MM.1S (cell line): ENCODE measurements around the gene BTBD16.

Source experiments
- DNase-seq: peaks from one replicate; pipeline ENCODE4 v3.0.0-alpha.2; 2015
- H2AFZ ChIP-seq: fragments of 300-600 bp; sonication (generic); 2 replicates; pipeline ENCODE4 v1.6.0; 2016; ENCODE audit warnings: antibody characterized with exemption, low read length
- H3F3A ChIP-seq: fragments of 300-600 bp; sonication (generic); 2 replicates; pipeline ENCODE4 v1.6.1; 2016; ENCODE audit warnings: mild to moderate bottlenecking, antibody characterized with exemption, low read length, moderate library complexity, mixed read lengths; ENCODE audit not compliant: insufficient read depth
- H3K27ac ChIP-seq: fragments of 300-600 bp; sonication (generic); 2 replicates; pipeline ENCODE4 v1.5.1; 2016; ENCODE audit warnings: mild to moderate bottlenecking, low read length
- H3K27me3 ChIP-seq: fragments of 300-600 bp; sonication (generic); replicated peaks from 2 replicates; pipeline ENCODE4 v1.6.0; 2016; ENCODE audit warnings: low read length; ENCODE audit not compliant: insufficient read depth
- H3K36me3 ChIP-seq: fragments of 300-600 bp; sonication (generic); replicated peaks from 2 replicates; pipeline ENCODE4 v1.6.1; 2016; ENCODE audit warnings: mild to moderate bottlenecking, low read length, mixed read lengths; ENCODE audit not compliant: insufficient read depth
- H3K4me1 ChIP-seq: fragments of 300-600 bp; sonication (generic); 2 replicates; pipeline ENCODE4 v1.6.1; 2016; ENCODE audit warnings: low read length, mixed read lengths
- H3K4me2 ChIP-seq: fragments of 300-600 bp; sonication (generic); 2 replicates; pipeline ENCODE4 v1.6.0; 2016; ENCODE audit warnings: low read depth, low read length
- H3K4me3 ChIP-seq: fragments of 300-600 bp; sonication (generic); 2 replicates; pipeline ENCODE4 v1.5.1; 2016; ENCODE audit warnings: low read length, mixed read lengths
- H3K79me2 ChIP-seq: fragments of 300-600 bp; sonication (generic); 2 replicates; pipeline ENCODE4 v1.6.1; 2016; ENCODE audit warnings: mixed run types, low read length, mixed read lengths
- H3K9ac ChIP-seq: fragments of 300-600 bp; sonication (generic); 2 replicates; pipeline ENCODE4 v1.6.1; 2016; ENCODE audit warnings: low read length, mixed read lengths
- H3K9me2 ChIP-seq: fragments of 300-600 bp; sonication (generic); replicated peaks from 2 replicates; pipeline ENCODE4 v1.6.1; 2016; ENCODE audit warnings: mild to moderate bottlenecking, low read length, mixed read lengths; ENCODE audit not compliant: insufficient read depth
- H3K9me3 ChIP-seq: fragments of 300-600 bp; sonication (generic); replicated peaks from 2 replicates; pipeline ENCODE4 v1.6.1; 2016; ENCODE audit warnings: mild to moderate bottlenecking, low read length, mixed read lengths; ENCODE audit not compliant: insufficient read depth
- H4K20me1 ChIP-seq: fragments of 300-600 bp; sonication (generic); 2 replicates; pipeline ENCODE4 v1.6.1; 2016; ENCODE audit warnings: mild to moderate bottlenecking, low read length, moderate library complexity, mixed read lengths; ENCODE audit not compliant: insufficient read depth
- EZH2 ChIP-seq: fragments of 300-600 bp; sonication (generic); optimal IDR thresholded peaks from 2 replicates; pipeline ENCODE3; 2017; ENCODE audit warnings: low read depth, mild to moderate bottlenecking, antibody characterized with exemption, low read length, mixed read lengths
- EZH2phosphoT487 ChIP-seq: fragments of 300-600 bp; sonication (generic); IDR thresholded peaks from 2 replicates; pipeline ENCODE4 v1.6.1; 2018; ENCODE audit warnings: antibody characterized with exemption, low read length
- TF ChIP-seq, protein P1 (sequence below): fragments of 300-600 bp; sonication (generic); IDR thresholded peaks from 2 replicates; pipeline ENCODE4 v1.5.1; 2016; ENCODE audit warnings: antibody characterized with exemption, low read length, mixed read lengths

Gene BTBD16

DNA sequence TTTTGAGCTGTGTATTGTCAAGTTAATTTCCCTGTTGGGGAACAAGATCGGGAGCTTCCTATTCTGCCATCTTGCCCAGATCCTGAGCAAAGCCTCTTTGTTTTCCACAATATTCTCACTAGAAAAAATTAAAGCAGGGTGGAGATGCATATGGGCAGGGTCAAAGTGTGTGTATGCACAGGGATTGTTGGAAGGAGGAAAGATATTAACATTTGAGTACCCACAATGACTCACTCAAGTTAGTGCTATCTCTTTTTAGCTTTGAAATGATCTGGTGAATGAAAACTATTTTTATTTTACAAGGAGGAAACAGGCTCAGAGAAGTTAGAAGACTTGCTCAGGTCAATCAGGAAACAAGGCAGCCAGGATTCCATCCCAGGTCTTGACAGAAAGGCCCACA is 6.7 kb upstream of the BTBD16 start:
- H3K27me3 ChIP-seq: no peaks in the 10 kb centered on the region
- H3K27ac ChIP-seq: no peak overlapping the region
- H3K79me2 ChIP-seq: no peaks in the 10 kb centered on the region
- TF ChIP-seq EZH2phosphoT487 (no peak), EZH2 (no peak)
- TF ChIP-seq, protein P1, sequence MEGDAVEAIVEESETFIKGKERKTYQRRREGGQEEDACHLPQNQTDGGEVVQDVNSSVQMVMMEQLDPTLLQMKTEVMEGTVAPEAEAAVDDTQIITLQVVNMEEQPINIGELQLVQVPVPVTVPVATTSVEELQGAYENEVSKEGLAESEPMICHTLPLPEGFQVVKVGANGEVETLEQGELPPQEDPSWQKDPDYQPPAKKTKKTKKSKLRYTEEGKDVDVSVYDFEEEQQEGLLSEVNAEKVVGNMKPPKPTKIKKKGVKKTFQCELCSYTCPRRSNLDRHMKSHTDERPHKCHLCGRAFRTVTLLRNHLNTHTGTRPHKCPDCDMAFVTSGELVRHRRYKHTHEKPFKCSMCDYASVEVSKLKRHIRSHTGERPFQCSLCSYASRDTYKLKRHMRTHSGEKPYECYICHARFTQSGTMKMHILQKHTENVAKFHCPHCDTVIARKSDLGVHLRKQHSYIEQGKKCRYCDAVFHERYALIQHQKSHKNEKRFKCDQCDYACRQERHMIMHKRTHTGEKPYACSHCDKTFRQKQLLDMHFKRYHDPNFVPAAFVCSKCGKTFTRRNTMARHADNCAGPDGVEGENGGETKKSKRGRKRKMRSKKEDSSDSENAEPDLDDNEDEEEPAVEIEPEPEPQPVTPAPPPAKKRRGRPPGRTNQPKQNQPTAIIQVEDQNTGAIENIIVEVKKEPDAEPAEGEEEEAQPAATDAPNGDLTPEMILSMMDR: no peak
- no peaks in the 10 kb centered on the region for H3K4me1 ChIP-seq
- no peak for DNase-seq
- no peaks in the 10 kb centered on the region for H4K20me1 ChIP-seq
- no peak overlapping the region for H3K4me2 ChIP-seq
- no peaks in the 10 kb centered on the region for H3K9me3 ChIP-seq
- no peak overlapping the region for H2AFZ ChIP-seq
- no peak overlapping the region for H3K9ac ChIP-seq
- H3K36me3 ChIP-seq: no peaks in the 10 kb centered on the region
- H3K9me2 ChIP-seq: no peaks in the 10 kb centered on the region
- H3F3A ChIP-seq: no peaks in the 10 kb centered on the region
- H3K4me3 ChIP-seq: no peak overlapping the region

DNA sequence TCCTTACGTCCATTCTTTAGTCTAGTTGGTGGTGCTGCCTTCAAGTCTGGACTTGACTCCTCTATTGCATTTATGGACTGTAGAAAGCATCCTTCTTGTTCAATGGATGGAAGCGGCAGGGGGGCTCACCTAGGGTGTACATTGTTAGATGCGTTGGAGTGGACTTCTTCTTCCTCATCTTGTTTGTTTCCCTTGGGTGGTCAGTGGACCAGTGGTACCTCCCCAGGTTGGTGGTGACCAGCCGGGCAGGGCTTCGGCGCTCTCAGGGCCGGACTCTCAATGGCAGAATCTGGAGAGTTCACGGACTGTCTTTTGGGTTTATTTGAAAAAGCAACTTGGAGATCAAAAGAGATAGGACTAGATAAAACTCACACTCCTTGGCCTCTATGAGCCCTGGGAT is 6.2 kb upstream of the BTBD16 start:
- no peaks in the 10 kb centered on the region for H3F3A ChIP-seq
- no peaks in the 10 kb centered on the region for H3K9me2 ChIP-seq
- H3K27me3 ChIP-seq: no peaks in the 10 kb centered on the region
- H3K36me3 ChIP-seq: no peaks in the 10 kb centered on the region
- H3K79me2 ChIP-seq: no peaks in the 10 kb centered on the region
- no peak overlapping the region for H3K4me2 ChIP-seq
- H3K9me3 ChIP-seq: no peaks in the 10 kb centered on the region
- H2AFZ ChIP-seq: no peak overlapping the region
- no peaks in the 10 kb centered on the region for H3K4me1 ChIP-seq
- no peak overlapping the region for H3K9ac ChIP-seq
- no peaks in the 10 kb centered on the region for H4K20me1 ChIP-seq
- no peak overlapping the region for H3K27ac ChIP-seq
- DNase-seq: no peak
- H3K4me3 ChIP-seq: no peak overlapping the region
- TF ChIP-seq, protein P1: no peak
- no peak for TF ChIP-seq EZH2
- no peak for TF ChIP-seq EZH2phosphoT487

DNA sequence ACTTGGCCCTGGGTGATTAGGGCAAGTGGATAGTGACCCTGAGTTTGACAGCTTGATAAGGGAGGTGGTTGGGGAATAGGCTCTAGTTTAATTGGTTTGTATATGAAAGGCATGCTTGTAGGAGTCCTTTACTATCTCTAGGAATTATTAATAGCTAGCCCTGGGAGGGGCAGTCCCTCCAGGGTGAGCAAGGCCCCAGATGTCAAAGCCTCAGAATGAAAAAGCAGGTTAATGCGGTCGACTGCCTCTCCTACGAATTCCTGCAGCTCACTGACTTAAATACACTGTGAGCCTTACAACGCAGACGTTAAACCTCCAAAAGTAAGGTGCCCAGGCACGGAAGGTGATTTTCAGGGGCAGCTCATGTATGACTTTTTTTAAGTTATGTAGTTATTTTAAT is 5.2 kb upstream of the BTBD16 start:
- TF ChIP-seq EZH2phosphoT487: no peak
- TF ChIP-seq EZH2: no peak
- TF ChIP-seq, protein P1: no peak
- no peak overlapping the region for H3K4me3 ChIP-seq
- H3K27me3 ChIP-seq: no peaks in the 10 kb centered on the region
- H3K9me2 ChIP-seq: no peaks in the 10 kb centered on the region
- H3K27ac ChIP-seq: no peak overlapping the region
- H3K9me3 ChIP-seq: no peaks in the 10 kb centered on the region
- H3K4me2 ChIP-seq: no peak overlapping the region
- H4K20me1 ChIP-seq: no peaks in the 10 kb centered on the region
- DNase-seq: no peak
- no peaks in the 10 kb centered on the region for H3F3A ChIP-seq
- H2AFZ ChIP-seq: no peak overlapping the region
- H3K36me3 ChIP-seq: no peaks in the 10 kb centered on the region
- no peaks in the 10 kb centered on the region for H3K79me2 ChIP-seq
- H3K9ac ChIP-seq: no peak overlapping the region
- H3K4me1 ChIP-seq: no peaks in the 10 kb centered on the region
